IMR-90 (cell line): ENCODE measurements around the gene ABCA10. TPM values are rescaled to one million over a fixed set of nuclear protein-coding genes. Genes with fewer than 3 reads are reported as not detected.

Experiments
- ATAC-seq: fragments of 200-7000 bp; cut with Tn5 transposase; 2 replicates; pipeline ENCODE4 v1.9.1; 2020; ENCODE audit warnings: low read depth, mild to moderate bottlenecking, moderate library complexity
- BruUV-seq: library from RNA; stranded (reverse); fragments of 400-500 nt; replicated peaks from 2 replicates; lab custom pipeline; 2021; lab: Mats Ljungman, UMichigan
- CTCF ChIA-PET: fragments of 300-600 bp; formaldehyde crosslinking; extraction: SDS; loops from one replicate; lab custom pipeline; 2021; ENCODE audit warnings: antibody characterized with exemption; lab: Yijun Ruan, JAX
- POLR2A ChIA-PET: fragments of 300-600 bp; sonication (Branson Sonifier 250); formaldehyde crosslinking; loops from one replicate; lab custom pipeline; 2022; ENCODE audit warnings: antibody characterized with exemption; ENCODE audit not compliant: unreplicated experiment; lab: Charles Lee
- DNase-seq: peaks from one replicate; pipeline ENCODE4 v3.0.0; 2013
- H2AFZ ChIP-seq: replicated peaks from 2 replicates; pipeline ENCODE3; 2013; ENCODE audit warnings: low read length, mild to moderate bottlenecking; ENCODE audit not compliant: poor library complexity
- H2AK5ac ChIP-seq: 2 replicates; pipeline ENCODE4 v1.6.1; 2013; ENCODE audit warnings: low read depth, low read length, inconsistent platforms
- H2AK9ac ChIP-seq: replicated peaks from 2 replicates; pipeline ENCODE3; 2013; ENCODE audit warnings: mild to moderate bottlenecking, low read depth, low read length, moderate library complexity; ENCODE audit not compliant: poor library complexity
- H2BK120ac ChIP-seq: 2 replicates; pipeline ENCODE4 v1.6.1; 2013; ENCODE audit warnings: low read depth, low read length, inconsistent platforms
- H2BK15ac ChIP-seq: 3 replicates; pipeline ENCODE4 v1.6.1; 2013; ENCODE audit warnings: low read depth, low read length, inconsistent platforms
- H2BK20ac ChIP-seq: 2 replicates; pipeline ENCODE4 v1.6.1; 2013; ENCODE audit warnings: low read depth, mild to moderate bottlenecking, inconsistent platforms, low read length, moderate library complexity
- H2BK5ac ChIP-seq: 2 replicates; pipeline ENCODE4 v1.6.1; 2013; ENCODE audit warnings: mild to moderate bottlenecking, low read depth, low read length, inconsistent platforms; ENCODE audit not compliant: poor library complexity, severe bottlenecking
- H3K14ac ChIP-seq: replicated peaks from 2 replicates; pipeline ENCODE4 v1.6.1; 2013; ENCODE audit warnings: low read depth, low read length, inconsistent platforms
- H3K18ac ChIP-seq: 2 replicates; pipeline ENCODE4 v1.6.1; 2013; ENCODE audit warnings: low read depth, low read length, control low read depth
- H3K23ac ChIP-seq: 2 replicates; pipeline ENCODE4 v1.6.1; 2013; ENCODE audit warnings: low read depth, low read length, inconsistent platforms
- H3K27ac ChIP-seq: 2 replicates; pipeline ENCODE4 v1.5.1; 2013; ENCODE audit warnings: mild to moderate bottlenecking, control low read depth, low read length; ENCODE audit not compliant: insufficient read depth
- H3K27me3 ChIP-seq: 2 replicates; pipeline ENCODE4 v1.6.1; 2013; ENCODE audit warnings: low read length; ENCODE audit not compliant: control insufficient read depth, insufficient read depth
- H3K36me3 ChIP-seq: 2 replicates; pipeline ENCODE4 v1.6.1; 2013; ENCODE audit warnings: low read length, mixed read lengths; ENCODE audit not compliant: control insufficient read depth, insufficient read depth
- H3K4ac ChIP-seq: 2 replicates; pipeline ENCODE4 v1.6.1; 2013; ENCODE audit warnings: low read depth, low read length, inconsistent platforms
- H3K4me1 ChIP-seq: 2 replicates; pipeline ENCODE4 v1.6.1; 2013; ENCODE audit warnings: low read length, mixed read lengths; ENCODE audit not compliant: control insufficient read depth, insufficient read depth
- H3K4me2 ChIP-seq: 2 replicates; pipeline ENCODE4 v1.6.1; 2013; ENCODE audit warnings: low read depth, mild to moderate bottlenecking, control low read depth, low read length, moderate library complexity
- H3K4me3 ChIP-seq: 2 replicates; pipeline ENCODE4 v1.5.1; 2013; ENCODE audit warnings: low read depth, mild to moderate bottlenecking, control low read depth, low read length, moderate library complexity; ENCODE audit not compliant: insufficient read depth
- H3K56ac ChIP-seq: 2 replicates; pipeline ENCODE4 v1.6.1; 2013; ENCODE audit warnings: low read length, inconsistent platforms; ENCODE audit not compliant: insufficient read depth; ENCODE audit errors: extremely low read depth
- H3K79me1 ChIP-seq, 2 experiments: 2 replicates each; pipeline ENCODE4 v1.6.1; 2013; ENCODE audit warnings: low read length in 2 of 2, inconsistent platforms in 1 of 2, low read depth in 1 of 2
- H3K9ac ChIP-seq: 2 replicates; pipeline ENCODE4 v1.6.1; 2013; ENCODE audit warnings: low read depth, low read length, control low read depth
- H3K9me1 ChIP-seq: 2 replicates; pipeline ENCODE4 v1.6.1; 2013; ENCODE audit warnings: low read length, inconsistent platforms; ENCODE audit not compliant: insufficient read depth
- H3K9me3 ChIP-seq: 2 replicates; pipeline ENCODE4 v1.6.1; 2013; ENCODE audit warnings: low read length; ENCODE audit not compliant: control insufficient read depth, insufficient read depth
- H4K20me1 ChIP-seq: 2 replicates; pipeline ENCODE4 v1.6.1; 2013; ENCODE audit warnings: low read length, inconsistent platforms; ENCODE audit not compliant: insufficient read depth
- H4K5ac ChIP-seq: 2 replicates; pipeline ENCODE4 v1.6.1; 2013; ENCODE audit warnings: mild to moderate bottlenecking, low read depth, low read length, control low read depth
- H4K8ac ChIP-seq, 2 experiments: 2 replicates each; pipeline ENCODE4 v1.6.1; 2013; ENCODE audit warnings: low read depth in 2 of 2, low read length in 2 of 2, control low read depth in 1 of 2, inconsistent platforms in 1 of 2
- H4K91ac ChIP-seq: 2 replicates; pipeline ENCODE4 v1.6.1; 2013; ENCODE audit warnings: low read depth, low read length, inconsistent platforms; ENCODE audit not compliant: insufficient read depth
- BHLHE40 ChIP-seq: fragments of 150-350 bp; IDR thresholded peaks from 2 replicates; pipeline ENCODE4 v1.6.1; 2016; ENCODE audit warnings: mild to moderate bottlenecking, low read depth, low read length
- CEBPB ChIP-seq: IDR thresholded peaks from 2 replicates; pipeline ENCODE4 v1.6.1; 2012; ENCODE audit warnings: low read depth, low read length, improper control_type of control experiment
- CHD1 ChIP-seq: IDR thresholded peaks from 2 replicates; pipeline ENCODE4 v1.6.1; 2012; ENCODE audit warnings: low read depth, low read length, improper control_type of control experiment
- FOS ChIP-seq: fragments of 150-350 bp; IDR thresholded peaks from 2 replicates; pipeline ENCODE4 v1.6.1; 2016; ENCODE audit warnings: low read depth, low read length
- MAFK ChIP-seq: IDR thresholded peaks from 2 replicates; pipeline ENCODE4 v1.6.1; 2012; ENCODE audit warnings: low read depth, low read length, improper control_type of control experiment
- MAZ ChIP-seq: IDR thresholded peaks from 2 replicates; pipeline ENCODE4 v1.6.1; 2012; ENCODE audit warnings: low read depth, mild to moderate bottlenecking, low read length, improper control_type of control experiment, moderate library complexity, borderline replicate concordance
- MXI1 ChIP-seq: IDR thresholded peaks from 2 replicates; pipeline ENCODE4 v1.6.1; 2012; ENCODE audit warnings: low read depth, mild to moderate bottlenecking, low read length, moderate library complexity, borderline replicate concordance
- NFE2L2 ChIP-seq: fragments of 150-350 bp; IDR thresholded peaks from 2 replicates; pipeline ENCODE4 v1.6.1; 2016; ENCODE audit warnings: low read depth, mild to moderate bottlenecking, low read length
- POLR2A ChIP-seq: IDR thresholded peaks from 2 replicates; pipeline ENCODE4 v1.6.1; 2012; ENCODE audit warnings: mild to moderate bottlenecking, low read depth, low read length
- RAD21 ChIP-seq: IDR thresholded peaks from 2 replicates; pipeline ENCODE4 v1.6.1; 2012; ENCODE audit warnings: low read length, improper control_type of control experiment
- RCOR1 ChIP-seq: IDR thresholded peaks from 2 replicates; pipeline ENCODE4 v1.6.1; 2012; ENCODE audit warnings: mild to moderate bottlenecking, low read length, improper control_type of control experiment; ENCODE audit not compliant: insufficient replicate concordance
- RFX5 ChIP-seq: IDR thresholded peaks from 2 replicates; pipeline ENCODE4 v1.8.0; 2012; ENCODE audit warnings: low read depth, mild to moderate bottlenecking, low read length, moderate library complexity
- SMC3 ChIP-seq: fragments of 150-350 bp; IDR thresholded peaks from 2 replicates; pipeline ENCODE4 v1.6.1; 2016; ENCODE audit warnings: low read depth, mild to moderate bottlenecking, antibody characterized with exemption, low read length, moderate library complexity
- WGBS, 2 experiments: methylation state at CpG; one replicate each; pipeline versions ENCODE4 v1.1.5 to v1.1.7; 2013; ENCODE audit warnings: missing lambda C conversion rate in 2 of 2; ENCODE audit not compliant: insufficient read length in 1 of 2; ENCODE audit errors: extremely low coverage in 2 of 2; 5-methylcytosine and 5-hydroxymethylcytosine counted together
- dilution Hi-C: fragments of 300-500 bp; cut with HindIII; formaldehyde crosslinking; loops from one replicate; pipeline ENCODE4 v1.14.3; 2018; ENCODE audit warnings: low sequenced_read_pairs; ENCODE audit not compliant: unreplicated experiment
- in situ Hi-C: fragments of 300-500 bp; cut with MboI; formaldehyde crosslinking; loops from 3 replicates; pipeline ENCODE4 v1.14.3; 2019; ENCODE audit warnings: low sequenced_read_pairs, inconsistent platforms, mixed read lengths
- intact Hi-C: fragments of 100-400 bp; cut with micrococcal nuclease; formaldehyde crosslinking; loops from 2 replicates; pipeline ENCODE4 v1.10.0; 2022
- polyA plus RNA-seq, 3 experiments: library from polyadenylated mRNA; depleted of rRNA; stranded (reverse); fragments of >200 nt; gene quantifications; 2 replicates each; pipeline ENCODE4 v1.2.3, GENCODE V29; 2012; ENCODE audit warnings: low replicate concordance in 1 of 3
- total RNA-seq: library from RNA; depleted of rRNA; stranded (reverse); fragments of >200 nt; gene quantifications from 2 replicates; pipeline ENCODE4 v1.2.3, GENCODE V29; 2012
- TF ChIP-seq, protein P1 (sequence below): fragments of 150-350 bp; IDR thresholded peaks from 2 replicates; pipeline ENCODE4 v1.6.1; 2017; ENCODE audit warnings: mild to moderate bottlenecking, antibody characterized with exemption, low read length, low read depth
- TF ChIP-seq, protein P2 (sequence below): fragments of 150-350 bp; IDR thresholded peaks from 2 replicates; pipeline ENCODE4 v1.6.1; 2016; ENCODE audit warnings: low read depth, mild to moderate bottlenecking, low read length, moderate library complexity, borderline replicate concordance
- TF ChIP-seq, protein P3 (sequence below): conservative IDR thresholded peaks from 2 replicates; pipeline ENCODE4 v1.5.1; 2012; ENCODE audit warnings: mild to moderate bottlenecking, low read depth, low read length, improper control_type of control experiment

Gene ABCA10
- total and polyA plus RNA-seq, 2 of the 4 experiments (the other 2 are of a cell fraction) = under 0.01 to 0.03 TPM

GRCh38 chr17:69154267-69154666, 74.4 kb downstream of the ABCA10 start:
- no peak overlapping the region for H2BK5ac ChIP-seq
- no peaks in the 10 kb centered on the region for H3K4me1 ChIP-seq
- no peak overlapping the region for H3K4ac ChIP-seq
- H3K27me3 ChIP-seq = no peaks in the 10 kb centered on the region
- WGBS, 2 experiments = no CpG with 5 or more reads among the region's 2 CpGs
- H2AK5ac ChIP-seq = no peak overlapping the region
- no peak overlapping the region for H4K8ac ChIP-seq
- TF ChIP-seq NFE2L2 (no peak), SMC3 (no peak), POLR2A (no peak), RFX5 (no peak), MXI1 (no peak), RAD21 (no peak), BHLHE40 (no peak), RCOR1 (no peak), CEBPB (no peak), FOS (no peak), CHD1 (no peak), MAFK (no peak), MAZ (no peak)
- TF ChIP-seq, protein P1, sequence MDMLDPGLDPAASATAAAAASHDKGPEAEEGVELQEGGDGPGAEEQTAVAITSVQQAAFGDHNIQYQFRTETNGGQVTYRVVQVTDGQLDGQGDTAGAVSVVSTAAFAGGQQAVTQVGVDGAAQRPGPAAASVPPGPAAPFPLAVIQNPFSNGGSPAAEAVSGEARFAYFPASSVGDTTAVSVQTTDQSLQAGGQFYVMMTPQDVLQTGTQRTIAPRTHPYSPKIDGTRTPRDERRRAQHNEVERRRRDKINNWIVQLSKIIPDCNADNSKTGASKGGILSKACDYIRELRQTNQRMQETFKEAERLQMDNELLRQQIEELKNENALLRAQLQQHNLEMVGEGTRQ = no peak
- TF ChIP-seq, protein P2, sequence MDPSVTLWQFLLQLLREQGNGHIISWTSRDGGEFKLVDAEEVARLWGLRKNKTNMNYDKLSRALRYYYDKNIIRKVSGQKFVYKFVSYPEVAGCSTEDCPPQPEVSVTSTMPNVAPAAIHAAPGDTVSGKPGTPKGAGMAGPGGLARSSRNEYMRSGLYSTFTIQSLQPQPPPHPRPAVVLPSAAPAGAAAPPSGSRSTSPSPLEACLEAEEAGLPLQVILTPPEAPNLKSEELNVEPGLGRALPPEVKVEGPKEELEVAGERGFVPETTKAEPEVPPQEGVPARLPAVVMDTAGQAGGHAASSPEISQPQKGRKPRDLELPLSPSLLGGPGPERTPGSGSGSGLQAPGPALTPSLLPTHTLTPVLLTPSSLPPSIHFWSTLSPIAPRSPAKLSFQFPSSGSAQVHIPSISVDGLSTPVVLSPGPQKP = no peak
- TF ChIP-seq, protein P3, sequence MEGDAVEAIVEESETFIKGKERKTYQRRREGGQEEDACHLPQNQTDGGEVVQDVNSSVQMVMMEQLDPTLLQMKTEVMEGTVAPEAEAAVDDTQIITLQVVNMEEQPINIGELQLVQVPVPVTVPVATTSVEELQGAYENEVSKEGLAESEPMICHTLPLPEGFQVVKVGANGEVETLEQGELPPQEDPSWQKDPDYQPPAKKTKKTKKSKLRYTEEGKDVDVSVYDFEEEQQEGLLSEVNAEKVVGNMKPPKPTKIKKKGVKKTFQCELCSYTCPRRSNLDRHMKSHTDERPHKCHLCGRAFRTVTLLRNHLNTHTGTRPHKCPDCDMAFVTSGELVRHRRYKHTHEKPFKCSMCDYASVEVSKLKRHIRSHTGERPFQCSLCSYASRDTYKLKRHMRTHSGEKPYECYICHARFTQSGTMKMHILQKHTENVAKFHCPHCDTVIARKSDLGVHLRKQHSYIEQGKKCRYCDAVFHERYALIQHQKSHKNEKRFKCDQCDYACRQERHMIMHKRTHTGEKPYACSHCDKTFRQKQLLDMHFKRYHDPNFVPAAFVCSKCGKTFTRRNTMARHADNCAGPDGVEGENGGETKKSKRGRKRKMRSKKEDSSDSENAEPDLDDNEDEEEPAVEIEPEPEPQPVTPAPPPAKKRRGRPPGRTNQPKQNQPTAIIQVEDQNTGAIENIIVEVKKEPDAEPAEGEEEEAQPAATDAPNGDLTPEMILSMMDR = no peak
- no peak overlapping the region for H2BK15ac ChIP-seq
- H3K23ac ChIP-seq = no peak overlapping the region
- no peak overlapping the region for H4K91ac ChIP-seq
- no peaks in the 10 kb centered on the region for H4K20me1 ChIP-seq
- no TSS peak for BruUV-seq
- H3K27ac ChIP-seq = no peak overlapping the region
- ChIA-PET POLR2A (no interaction called here), CTCF (interaction anchor here (0.6 kb wide), 1 partner anchor 111 kb away, joined by 3 read pairs; no protein-coding TSS in a partner anchor)
- H2AFZ ChIP-seq = no peak overlapping the region
- no peak for ATAC-seq
- no peak overlapping the region for H3K4me3 ChIP-seq
- dilution Hi-C loops = no loop called here
- no peaks in the 10 kb centered on the region for H3K79me1 ChIP-seq
- no peak overlapping the region for H3K9ac ChIP-seq
- no peak for DNase-seq
- H3K56ac ChIP-seq = no peak overlapping the region
- no peak overlapping the region for H2BK20ac ChIP-seq
- no peaks in the 10 kb centered on the region for H3K9me1 ChIP-seq
- no peak overlapping the region for H3K14ac ChIP-seq
- no peak overlapping the region for H2BK120ac ChIP-seq
- no peak overlapping the region for H4K5ac ChIP-seq
- H3K4me2 ChIP-seq = no peak overlapping the region
- in situ Hi-C loops = no loop called here
- H3K9me3 ChIP-seq = no peaks in the 10 kb centered on the region
- intact Hi-C loops = no loop called here
- no peaks in the 10 kb centered on the region for H3K36me3 ChIP-seq
- no peak overlapping the region for H3K18ac ChIP-seq
- no peak overlapping the region for H2AK9ac ChIP-seq
